GM21576 (cell line): Measurements from ENCODE around the gene FNBP1.

ENCODE experiments used
- ATAC-seq: cut with Tn5 transposase; IDR thresholded peaks from one replicate; pipeline ENCODE4 v1.9.1; 2021; ENCODE audit warnings: mild to moderate bottlenecking, moderate library complexity; ENCODE audit not compliant: unreplicated experiment

The FNBP1 gene

GRCh38 chr9:130049431-130050210, 6.6 kb upstream of the FNBP1 start:
- no peak for ATAC-seq

- no peak for ATAC-seq
Measured at GRCh38 chr9:130045725-130046450, 2.9 kb upstream of the FNBP1 start.

- ATAC-seq, result no peak
Measured at GRCh38 chr9:130043654-130044623, 950 bp upstream of the FNBP1 start.

- no peak for ATAC-seq
Measured at GRCh38 chr9:130042406-130042884, 544 bp downstream of the FNBP1 start.

GRCh38 chr9:130041648-130042405, 1.2 kb downstream of the FNBP1 start:
- no peak for ATAC-seq

- ATAC-seq, result no peak
Measured at GRCh38 chr9:130040984-130041647, 1.9 kb downstream of the FNBP1 start.

GRCh38 chr9:130039528-130040147, 3.4 kb downstream of the FNBP1 start:
- peak; percentile 26 for ATAC-seq

- no peak for ATAC-seq
Measured at GRCh38 chr9:130036099-130036498, 6.9 kb downstream of the FNBP1 start.

- no peak for ATAC-seq
Measured at GRCh38 chr9:130034570-130034969, 8.4 kb downstream of the FNBP1 start.

GRCh38 chr9:130030651-130031127, 12.3 kb downstream of the FNBP1 start:
- ATAC-seq, result no peak

GRCh38 chr9:130029223-130029973, 13.6 kb downstream of the FNBP1 start:
- ATAC-seq, result no peak

- ATAC-seq, result no peak
Measured at GRCh38 chr9:130028493-130029222, 14.3 kb downstream of the FNBP1 start.

- ATAC-seq, result no peak
Measured at GRCh38 chr9:130027533-130028365, 15.2 kb downstream of the FNBP1 start.

- no peak for ATAC-seq
Measured at GRCh38 chr9:130026583-130027340, 16.2 kb downstream of the FNBP1 start.

- ATAC-seq, result no peak
Measured at GRCh38 chr9:130024597-130024994, 18.4 kb downstream of the FNBP1 start.

- no peak for ATAC-seq
Measured at GRCh38 chr9:130023994-130024596, 18.9 kb downstream of the FNBP1 start.
